B cell (primary cell): Measurements from ENCODE around the gene DOCK4. TPM values are rescaled to one million over a fixed set of nuclear protein-coding genes. Genes with fewer than 3 reads are reported as not detected.

ENCODE experiments used
- ATAC-seq: fragments of 200-7000 bp; cut with Tn5 transposase; one replicate; pipeline ENCODE4 v1.10.0; 2021; ENCODE audit warnings: low read depth, mild to moderate bottlenecking, moderate number of reproducible peaks, moderate library complexity
- CTCF ChIA-PET: fragments of 350-600 bp; sonication (Branson Sonifier 250); formaldehyde crosslinking; loops from one replicate; lab custom pipeline; 2021; ENCODE audit warnings: antibody characterized with exemption, inconsistent platforms; lab: Charles Lee
- POLR2A ChIA-PET: fragments of 350-600 bp; sonication (Branson Sonifier 250); formaldehyde crosslinking; loops from one replicate; lab custom pipeline; 2021; ENCODE audit warnings: antibody characterized with exemption; lab: Charles Lee
- DNase-seq: peaks from one replicate; pipeline ENCODE4 v3.0.0; 2013
- H2AFZ ChIP-seq: 2 replicates; pipeline ENCODE4 v1.6.1; 2012; ENCODE audit warnings: mild to moderate bottlenecking, low read depth, low read length; ENCODE audit not compliant: insufficient read depth, poor library complexity, severe bottlenecking
- H3K27ac ChIP-seq, 2 donors: 1 replicate in 1 of 2; 2 replicates in 1 of 2; pipeline ENCODE4 v1.5.1; 2012 to 2013; ENCODE audit warnings: low read length in 2 of 2, mild to moderate bottlenecking in 2 of 2, moderate library complexity in 1 of 2
- H3K27me3 ChIP-seq, 4 experiments: fragments of 200-600 bp in 1 of 4; sonication (generic) in 1 of 4; replicated peaks in 1 of 4; 1 replicate in 2 of 4; 2 replicates in 2 of 4; pipeline versions ENCODE4 v1.6.1 to v1.7.0; 2013 to 2016; ENCODE audit warnings: low read length in 3 of 4, mild to moderate bottlenecking in 2 of 4, mixed read lengths in 1 of 4, moderate library complexity in 1 of 4; ENCODE audit not compliant: insufficient read depth in 4 of 4, control insufficient read depth in 3 of 4; ENCODE audit errors: control extremely low read depth in 1 of 4
- H3K36me3 ChIP-seq, 2 experiments: replicated peaks in 1 of 2; 1 replicate in 1 of 2; 2 replicates in 1 of 2; pipeline versions ENCODE4 v1.6.1 to v1.7.1; 2013; ENCODE audit warnings: low read length in 1 of 2; ENCODE audit not compliant: insufficient read depth in 2 of 2, control insufficient read depth in 1 of 2; ENCODE audit errors: control extremely low read depth in 1 of 2, extremely low read depth in 1 of 2
- H3K4me1 ChIP-seq, 2 donors: fragments of 200-600 bp in 1 of 2; sonication (generic) in 1 of 2; 1 replicate in 1 of 2; 2 replicates in 1 of 2; pipeline versions ENCODE4 v1.5.1 to v1.6.1; 2013 to 2017; ENCODE audit warnings: low read length in 2 of 2; ENCODE audit not compliant: control insufficient read depth in 2 of 2, insufficient read depth in 2 of 2
- H3K4me2 ChIP-seq: replicated peaks from 2 replicates; pipeline ENCODE3; 2012; ENCODE audit warnings: mild to moderate bottlenecking, low read depth, low read length; ENCODE audit not compliant: poor library complexity, severe bottlenecking
- H3K4me3 ChIP-seq, 5 experiments: fragments of 200-600 bp in 1 of 5; sonication (generic) in 1 of 5; 1 replicate in 3 of 5; 2 replicates in 2 of 5; pipeline versions ENCODE4 v1.5.1 to v1.7.0; 2011 to 2016; ENCODE audit warnings: low read length in 4 of 5, mild to moderate bottlenecking in 4 of 5, low read depth in 2 of 5, control low read depth in 1 of 5, moderate library complexity in 1 of 5; ENCODE audit not compliant: insufficient read depth in 1 of 5; ENCODE audit errors: control extremely low read depth in 1 of 5, extremely low read depth in 1 of 5
- H3K79me2 ChIP-seq: fragments of 200-600 bp; sonication (generic); one replicate; pipeline ENCODE4 v1.6.0; 2016; ENCODE audit warnings: low read length; ENCODE audit not compliant: control insufficient read depth, insufficient read depth
- H3K9ac ChIP-seq: fragments of 200-600 bp; sonication (generic); 2 replicates; pipeline ENCODE4 v1.6.1; 2017; ENCODE audit warnings: mild to moderate bottlenecking, low read length, moderate library complexity
- H3K9me3 ChIP-seq, 3 donors: one replicate each; pipeline versions ENCODE4 v1.6.1 to v1.7.1; 2013; ENCODE audit warnings: low read length in 2 of 3; ENCODE audit not compliant: control insufficient read depth in 2 of 3, insufficient read depth in 1 of 3; ENCODE audit errors: control extremely low read depth in 1 of 3
- H4K20me1 ChIP-seq: 2 replicates; pipeline ENCODE4 v1.6.0; 2012; ENCODE audit warnings: mild to moderate bottlenecking, low read length; ENCODE audit not compliant: insufficient read depth, control insufficient read depth, poor library complexity, severe bottlenecking
- H3K27ac Mint-ChIP-seq: one replicate; pipeline ENCODE4 v1.8.0; 2021; ENCODE audit warnings: mixed read lengths
- H3K27me3 Mint-ChIP-seq: one replicate; pipeline ENCODE4 v1.8.0; 2021; ENCODE audit warnings: mixed read lengths
- H3K4me1 Mint-ChIP-seq: one replicate; pipeline ENCODE4 v1.8.0; 2021; ENCODE audit warnings: mixed read lengths
- H3K4me3 Mint-ChIP-seq: one replicate; pipeline ENCODE4 v1.8.0; 2021; ENCODE audit warnings: mixed read lengths
- H3K9me3 Mint-ChIP-seq: one replicate; pipeline ENCODE4 v1.8.0; 2022; ENCODE audit warnings: mixed read lengths; ENCODE audit not compliant: insufficient read depth
- CTCF ChIP-seq: fragments of 200-600 bp; IDR thresholded peaks from one replicate; pipeline ENCODE4 v1.8.0; 2022; ENCODE audit warnings: antibody characterized with exemption, mild to moderate bottlenecking
- EZH2 ChIP-seq: IDR thresholded peaks from 2 replicates; pipeline ENCODE4 v1.6.1; 2012; ENCODE audit warnings: borderline replicate concordance, low read depth, mild to moderate bottlenecking, moderate library complexity, low read length; ENCODE audit not compliant: insufficient read depth, poor library complexity, severe bottlenecking
- WGBS: methylation state at CpG from one replicate; pipeline ENCODE4 v1.1.5; 2013; ENCODE audit warnings: missing lambda C conversion rate; ENCODE audit not compliant: insufficient coverage; 5-methylcytosine and 5-hydroxymethylcytosine counted together
- intact Hi-C: fragments of 100-400 bp; cut with micrococcal nuclease; formaldehyde crosslinking; loops from one replicate; pipeline ENCODE4 v1.10.0; 2022
- polyA plus RNA-seq: library from polyadenylated mRNA; depleted of rRNA; stranded (reverse); fragments of >200 nt; gene quantifications from 2 replicates; pipeline ENCODE4 v1.2.3, GENCODE V29; 2012
- total RNA-seq, 2 donors: library from RNA; stranded (reverse); fragments of 120-200 nt in 1 of 2; gene quantifications; 1 replicate in 1 of 2; 2 replicates in 1 of 2; pipeline versions ENCODE4 v1.2.3 to v1.2.4, GENCODE V29; 2013 to 2022

The DOCK4 gene
- total and polyA plus RNA-seq, 2 donors (not counting 1 experiment from before 2014, with no cell fraction given): 0.03 to 4.1 TPM

GRCh38 chr7:111783854-111784253 lies 422.3 kb downstream of the DOCK4 start:
- no peak overlapping the region for H3K4me2 ChIP-seq
- no peak for DNase-seq
- no peak overlapping the region for H3K4me3 Mint-ChIP-seq
- H3K4me1 Mint-ChIP-seq: no peaks in the 10 kb centered on the region
- ChIA-PET POLR2A (no interaction called here), CTCF (no interaction called here)
- WGBS: 93% methylated on average over 5 of the region's 5 CpGs
- H3K36me3 ChIP-seq: no peaks in the 10 kb centered on the region
- no peaks in the 10 kb centered on the region for H3K9me3 Mint-ChIP-seq
- TF ChIP-seq EZH2 (no peak), CTCF (no peak)
- H3K27me3 ChIP-seq: no peaks in the 10 kb centered on the region
- no peak overlapping the region for H3K27ac Mint-ChIP-seq
- no peaks in the 10 kb centered on the region for H3K9me3 ChIP-seq
- H3K27ac ChIP-seq: no peak overlapping the region
- no peak overlapping the region for H3K9ac ChIP-seq
- H3K79me2 ChIP-seq: no peaks in the 10 kb centered on the region
- ATAC-seq: no peak
- H3K4me1 ChIP-seq: no peaks in the 10 kb centered on the region
- H2AFZ ChIP-seq: no peak overlapping the region
- intact Hi-C loops: no loop called here
- H4K20me1 ChIP-seq: no peaks in the 10 kb centered on the region
- H3K27me3 Mint-ChIP-seq: peaks cover 7% of the 10 kb centered on the region
- no peak overlapping the region for H3K4me3 ChIP-seq

- ChIA-PET CTCF (no interaction called here), POLR2A (no interaction called here)
- Histone ChIP-seq H3K4me3 (no peak overlapping the region), H3K27ac (no peak overlapping the region), H4K20me1 (no peaks in the 10 kb centered on the region), H3K4me1 (no peaks in the 10 kb centered on the region), H2AFZ (no peak overlapping the region), H3K79me2 (no peaks in the 10 kb centered on the region), H3K9ac (no peak overlapping the region), H3K4me2 (no peak overlapping the region), H3K27me3 (no peaks in the 10 kb centered on the region), H3K9me3 (peaks cover 0 to 5% (median 5%) of the 10 kb centered on the region in 3 donors), H3K36me3 (no peaks in the 10 kb centered on the region)
- no peak for TF ChIP-seq CTCF
- TF ChIP-seq EZH2: no peak
- Mint-ChIP-seq H3K27ac (no peak overlapping the region), H3K4me1 (no peaks in the 10 kb centered on the region), H3K9me3 (peaks cover 7% of the 10 kb centered on the region), H3K4me3 (no peak overlapping the region), H3K27me3 (peaks cover 7% of the 10 kb centered on the region)
- intact Hi-C loops: no loop called here
- no CpG with 5 or more reads among the region's 1 CpG for WGBS
- ATAC-seq: no peak
- no peak for DNase-seq
Measured at GRCh38 chr7:111780527-111780926, 425.7 kb downstream of the DOCK4 start.
